Activated CD4-positive, alpha-beta memory T cell treated with anti-CD3 and anti-CD28 coated beads for 36 hours (primary cell): Measurements from ENCODE around the gene MTG2. TPM values are rescaled to one million over a fixed set of nuclear protein-coding genes. Genes with fewer than 3 reads are reported as not detected.
A peak's percentile ranks its signal among the peaks of the same experiment; 100 is the strongest.

Source experiments
- CTCF ChIA-PET: fragments of 350-600 bp; sonication (Branson Sonifier 250); formaldehyde crosslinking; loops from one replicate; lab custom pipeline; 2021; ENCODE audit warnings: antibody characterized with exemption, inconsistent platforms; lab: Charles Lee
- POLR2A ChIA-PET: fragments of 350-600 bp; sonication (Branson Sonifier 250); formaldehyde crosslinking; loops from one replicate; lab custom pipeline; 2021; ENCODE audit warnings: antibody characterized with exemption; lab: Charles Lee
- DNase-seq: peaks from one replicate; pipeline ENCODE4 v3.0.0-alpha.2; 2020
- H3K27ac Mint-ChIP-seq: one replicate; pipeline ENCODE4 v1.8.0; 2021; ENCODE audit warnings: mixed read lengths
- H3K27me3 Mint-ChIP-seq: one replicate; pipeline ENCODE4 v1.8.0; 2021; ENCODE audit warnings: mixed read lengths
- H3K36me3 Mint-ChIP-seq: one replicate; pipeline ENCODE4 v1.8.0; 2021; ENCODE audit warnings: mixed read lengths
- H3K4me1 Mint-ChIP-seq: one replicate; pipeline ENCODE4 v1.8.0; 2021; ENCODE audit warnings: low read depth, mixed read lengths
- H3K4me3 Mint-ChIP-seq: one replicate; pipeline ENCODE4 v1.8.0; 2021; ENCODE audit warnings: mild to moderate bottlenecking, mixed read lengths
- H3K9me3 Mint-ChIP-seq: one replicate; pipeline ENCODE4 v1.8.0; 2021; ENCODE audit warnings: mixed read lengths
- intact Hi-C: fragments of 100-400 bp; cut with micrococcal nuclease; formaldehyde crosslinking; loops from one replicate; pipeline ENCODE4 v1.15.1; 2023
- total RNA-seq, 2 experiments: library from RNA; stranded (reverse); gene quantifications; one replicate each; pipeline ENCODE4 v1.2.3, GENCODE V29; 2021

MTG2 gene
- total RNA-seq, 2 experiments from 2014 or later, result 31.4 to 32.5 TPM

DNA sequence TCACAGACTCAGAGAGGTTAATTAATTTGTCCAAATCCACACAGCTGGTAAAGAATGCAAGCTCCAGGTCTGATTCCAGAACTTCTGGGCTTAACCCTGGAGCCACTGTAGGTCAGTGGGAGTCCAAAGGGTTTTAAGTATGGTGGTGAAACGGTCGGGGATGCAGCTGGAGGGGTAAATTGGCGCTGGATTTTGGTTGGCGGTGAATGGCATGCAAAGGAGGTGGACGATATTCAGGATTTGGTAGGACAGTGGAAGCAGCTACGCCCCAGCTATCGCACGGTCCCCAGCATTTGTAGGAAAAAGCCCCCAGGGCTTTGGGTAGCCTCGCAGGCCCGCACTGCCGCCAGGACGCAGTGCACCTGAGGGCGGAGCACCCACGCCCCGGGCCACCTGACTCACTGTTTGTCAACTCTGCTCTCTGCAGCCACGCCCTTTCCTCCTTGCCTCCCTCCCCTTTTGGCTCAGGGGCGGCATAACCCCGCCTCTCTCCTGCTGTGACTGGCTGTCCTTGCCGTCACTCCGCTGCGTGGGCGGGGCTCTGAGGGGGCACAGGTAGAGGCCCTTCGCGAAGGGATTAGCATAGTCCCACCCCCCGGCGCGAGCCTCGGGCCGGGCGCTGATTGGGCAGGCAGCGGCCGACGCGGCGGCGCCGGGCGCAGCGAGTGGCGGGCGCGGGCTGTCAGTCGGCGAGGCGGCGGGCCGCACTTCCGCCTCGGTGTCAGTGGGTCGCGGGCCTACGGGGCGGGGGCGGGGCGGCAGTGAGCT, 55.2 kb downstream of the MTG2 start, which contains the start of gene OSBPL2:
Gene OSBPL2 (plus strand): TSS at position 721 of the 768 bp plus-strand sequence. CDS start 17,664 bp downstream, outside the sequence.
- H3K4me3 Mint-ChIP-seq, result peak within 1 kb of the TSS; percentile 78
- H3K27me3 Mint-ChIP-seq, result no peaks in the 10 kb centered on the region
- no peaks in the 10 kb centered on the region for H3K36me3 Mint-ChIP-seq
- peaks cover 37% of the 10 kb centered on the region for H3K4me1 Mint-ChIP-seq
- peak within 1 kb of the TSS; percentile 80 for H3K27ac Mint-ChIP-seq
- POLR2A ChIA-PET, result interaction anchor here (1.1 kb wide), 1 partner anchor 9 kb away, joined by 3 read pairs; no protein-coding TSS in a partner anchor
- peaks cover 4% of the 10 kb centered on the region for H3K9me3 Mint-ChIP-seq
- intact Hi-C loops, result loop anchor here (1.0 to 10.0 kb wide), 5 partner anchors 56 to 173 kb away; partner anchors contain the start of genes ADRM1, PSMA7, RPS21 and SS18L1
- peak; percentile 100 for DNase-seq
- CTCF ChIA-PET, result interaction anchor here (0.5 to 1.3 kb wide), 2 partner anchors 64 to 225 kb away, joined by 3 to 4 read pairs; partner anchors contain the start of gene ADRM1

GRCh38 chr20:62238569-62239277, 55.9 kb downstream of the MTG2 start:
- POLR2A ChIA-PET, result interaction anchor here (1.1 kb wide), 1 partner anchor 8 kb away, joined by 3 read pairs; no protein-coding TSS in a partner anchor

GRCh38 chr20:62239278-62239879, 56.6 kb downstream of the MTG2 start:
- POLR2A ChIA-PET, result no interaction called here
- peak overlapping the region; percentile 33 for H3K27ac Mint-ChIP-seq
- peaks cover 38% of the 10 kb centered on the region for H3K4me1 Mint-ChIP-seq
- intact Hi-C loops, result loop anchor here (5.0 to 10.0 kb wide), 2 partner anchors 148 to 175 kb away; partner anchors contain the start of genes RPS21 and TAF4
- CTCF ChIA-PET, result no interaction called here
- no peak for DNase-seq
- no peaks in the 10 kb centered on the region for H3K9me3 Mint-ChIP-seq
- H3K36me3 Mint-ChIP-seq, result no peaks in the 10 kb centered on the region
- peak overlapping the region; percentile 78 for H3K4me3 Mint-ChIP-seq
- no peaks in the 10 kb centered on the region for H3K27me3 Mint-ChIP-seq

More at GRCh38 chr20:62238569-62239277, 55.9 kb downstream of the MTG2 start:
- DNase-seq, result peak; percentile 20
- H3K4me3 Mint-ChIP-seq, result peak overlapping the region; percentile 78
- peaks cover 37% of the 10 kb centered on the region for H3K4me1 Mint-ChIP-seq
- peaks cover 1% of the 10 kb centered on the region for H3K9me3 Mint-ChIP-seq
- H3K27me3 Mint-ChIP-seq, result no peaks in the 10 kb centered on the region
- CTCF ChIA-PET, result interaction anchor here (1.3 kb wide), 1 partner anchor 64 kb away, joined by 4 read pairs; the partner anchor contains the start of gene ADRM1
- intact Hi-C loops, result loop anchor here (1.0 to 10.0 kb wide), 5 partner anchors 56 to 174 kb away; partner anchors contain the start of genes ADRM1, PSMA7, RPS21 and SS18L1
- H3K36me3 Mint-ChIP-seq, result no peaks in the 10 kb centered on the region
- H3K27ac Mint-ChIP-seq, result peak overlapping the region; percentile 33

DNA sequence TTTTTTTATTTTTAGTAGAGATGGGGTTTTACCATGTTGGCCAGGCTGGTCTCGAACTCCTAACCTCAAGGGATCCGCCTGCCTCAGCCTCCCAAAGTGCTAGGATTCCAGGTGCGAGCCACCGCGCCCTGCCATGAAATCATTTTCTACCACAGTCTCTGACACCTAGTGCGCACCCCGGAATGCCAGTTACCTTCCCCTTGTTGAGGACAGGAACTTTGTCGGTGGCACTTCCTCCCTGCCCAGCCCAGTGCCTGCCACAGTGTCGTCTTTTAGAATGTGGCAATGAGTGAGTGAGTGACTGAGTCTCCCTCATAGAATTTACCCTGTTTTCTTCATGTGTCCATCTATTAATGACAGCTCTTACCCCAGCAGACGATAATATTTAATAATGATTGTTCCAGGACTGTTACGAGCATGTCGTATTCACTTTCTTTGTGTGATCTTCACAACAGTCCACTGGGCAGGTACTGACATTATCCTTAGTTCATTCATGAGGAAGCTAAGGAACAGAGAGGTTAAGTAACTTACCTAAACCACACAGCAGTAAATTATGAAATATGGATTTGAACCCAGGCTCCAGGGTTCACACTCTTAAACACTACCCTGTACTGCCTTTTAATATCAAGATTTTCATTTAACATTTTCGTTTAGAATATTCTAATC, 57.3 kb downstream of the MTG2 start:
- no peak overlapping the region for H3K27ac Mint-ChIP-seq
- DNase-seq, result no peak
- ChIA-PET CTCF (no interaction called here), POLR2A (no interaction called here)
- no peaks in the 10 kb centered on the region for H3K27me3 Mint-ChIP-seq
- intact Hi-C loops, result no loop called here
- H3K4me3 Mint-ChIP-seq, result peak overlapping the region; percentile 78
- no peaks in the 10 kb centered on the region for H3K9me3 Mint-ChIP-seq
- H3K36me3 Mint-ChIP-seq, result no peaks in the 10 kb centered on the region
- peaks cover 42% of the 10 kb centered on the region for H3K4me1 Mint-ChIP-seq

DNA sequence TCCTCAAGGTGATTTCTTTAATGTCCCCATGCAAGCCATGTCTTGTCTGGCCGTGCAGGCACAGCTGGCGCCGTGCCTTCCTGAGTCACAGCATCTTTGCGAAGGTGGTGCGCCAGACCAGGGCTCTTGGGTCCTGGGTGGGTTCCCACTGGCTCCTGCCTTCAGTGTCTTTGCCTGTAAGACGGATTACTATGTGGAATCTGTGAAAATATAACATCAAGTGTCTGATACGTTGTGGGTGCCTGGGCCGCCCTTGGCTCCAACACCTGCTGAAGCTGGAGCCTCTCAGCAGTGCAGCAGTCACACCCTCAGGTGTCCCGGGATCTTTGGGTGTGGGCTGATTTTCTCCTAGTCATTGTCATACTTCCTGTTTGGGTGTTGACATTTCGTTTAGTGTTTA, 58.7 kb downstream of the MTG2 start:
- no peaks in the 10 kb centered on the region for H3K36me3 Mint-ChIP-seq
- H3K9me3 Mint-ChIP-seq, result no peaks in the 10 kb centered on the region
- no peaks in the 10 kb centered on the region for H3K27me3 Mint-ChIP-seq
- peak overlapping the region; percentile 46 for H3K27ac Mint-ChIP-seq
- CTCF ChIA-PET, result no interaction called here
- intact Hi-C loops, result no loop called here
- H3K4me3 Mint-ChIP-seq, result no peak overlapping the region
- H3K4me1 Mint-ChIP-seq, result peaks cover 47% of the 10 kb centered on the region
- POLR2A ChIA-PET, result no interaction called here
- no peak for DNase-seq

DNA sequence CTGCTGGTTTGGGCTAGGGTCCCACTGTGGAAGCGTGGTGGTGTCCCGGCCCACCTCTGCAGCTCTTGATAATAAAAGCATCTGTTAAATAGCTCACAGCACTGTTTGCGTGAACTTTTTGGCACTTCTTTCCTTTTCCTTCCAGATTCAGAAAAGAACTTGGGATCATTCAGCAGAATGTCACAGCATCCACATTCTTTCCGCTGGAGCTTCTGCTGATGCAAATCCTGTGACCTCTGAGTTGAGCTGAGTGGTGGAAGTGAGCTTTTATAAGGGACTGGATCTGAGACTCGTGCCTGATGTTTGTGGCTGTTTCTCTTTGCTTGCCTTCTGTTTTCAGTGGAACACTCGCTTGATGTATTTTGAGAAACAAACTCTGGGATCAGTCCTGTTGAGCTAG, 59.3 kb downstream of the MTG2 start:
- Mint-ChIP-seq H3K9me3 (no peaks in the 10 kb centered on the region), H3K4me1 (peaks cover 49% of the 10 kb centered on the region), H3K4me3 (no peak overlapping the region), H3K27me3 (no peaks in the 10 kb centered on the region), H3K36me3 (no peaks in the 10 kb centered on the region), H3K27ac (no peak overlapping the region)
- POLR2A ChIA-PET, result no interaction called here
- intact Hi-C loops, result no loop called here
- DNase-seq, result no peak
- CTCF ChIA-PET, result no interaction called here

DNA sequence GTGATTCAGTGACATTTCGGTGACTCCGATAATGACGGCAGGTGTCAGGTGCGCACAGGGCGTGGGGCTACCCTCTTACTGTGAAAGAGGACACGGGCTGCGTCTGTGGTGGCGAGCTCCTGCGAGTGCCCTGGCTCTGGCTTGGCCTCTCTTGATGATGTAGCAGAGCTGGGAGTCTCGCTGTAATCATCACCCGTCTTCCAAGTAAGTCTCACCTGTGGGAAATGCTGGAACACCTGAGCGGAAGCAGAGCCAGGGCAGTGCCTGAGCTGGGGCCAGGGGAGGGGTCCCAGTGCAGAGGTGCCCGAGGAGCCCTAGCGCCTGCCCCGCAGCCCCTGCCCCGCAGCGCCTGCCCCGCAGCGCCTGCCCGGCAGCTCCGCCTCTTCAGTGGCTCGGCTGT, 60.3 kb downstream of the MTG2 start:
- DNase-seq, result no peak
- no peaks in the 10 kb centered on the region for H3K27me3 Mint-ChIP-seq
- no peak overlapping the region for H3K4me3 Mint-ChIP-seq
- intact Hi-C loops, result no loop called here
- no peak overlapping the region for H3K27ac Mint-ChIP-seq
- no peaks in the 10 kb centered on the region for H3K9me3 Mint-ChIP-seq
- H3K4me1 Mint-ChIP-seq, result peaks cover 45% of the 10 kb centered on the region
- ChIA-PET CTCF (no interaction called here), POLR2A (no interaction called here)
- H3K36me3 Mint-ChIP-seq, result no peaks in the 10 kb centered on the region

DNA sequence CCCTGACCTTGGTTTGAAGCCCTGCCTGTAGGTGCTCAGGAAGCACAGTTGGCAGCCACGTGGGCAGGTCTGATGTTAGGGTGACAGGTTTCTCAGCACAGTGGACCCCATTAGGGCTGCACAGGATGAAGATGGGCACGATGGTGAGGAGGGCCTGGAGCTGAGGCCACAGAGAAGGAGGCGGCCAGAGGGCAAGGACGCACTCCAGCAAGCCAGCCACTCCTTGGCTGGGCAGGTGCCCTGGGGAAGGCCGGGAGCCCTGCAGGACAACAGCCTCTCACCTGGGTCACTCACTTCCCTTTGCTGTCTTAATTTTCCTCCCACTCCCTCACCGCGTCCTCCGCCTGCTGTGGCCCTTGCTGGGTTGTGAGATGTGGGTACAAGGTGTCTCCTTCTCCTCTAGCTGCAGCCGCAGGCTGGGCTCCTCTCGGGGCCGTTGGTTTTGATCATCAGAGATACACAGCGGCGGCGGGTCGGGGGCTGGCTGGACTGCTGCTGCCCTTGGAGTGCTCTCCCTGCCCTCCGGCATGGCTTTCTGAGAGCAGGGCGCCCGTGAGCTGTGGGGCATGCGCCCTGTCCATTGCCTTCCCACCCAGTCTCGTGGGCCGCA, 61.2 kb downstream of the MTG2 start:
- Mint-ChIP-seq H3K4me1 (peaks cover 45% of the 10 kb centered on the region), H3K36me3 (no peaks in the 10 kb centered on the region), H3K27ac (no peak overlapping the region), H3K9me3 (no peaks in the 10 kb centered on the region), H3K4me3 (no peak overlapping the region), H3K27me3 (no peaks in the 10 kb centered on the region)
- POLR2A ChIA-PET, result no interaction called here
- CTCF ChIA-PET, result no interaction called here
- DNase-seq, result no peak
- intact Hi-C loops, result no loop called here

- intact Hi-C loops, result no loop called here
- POLR2A ChIA-PET, result no interaction called here
- H3K4me3 Mint-ChIP-seq, result no peak overlapping the region
- no peak for DNase-seq
- no peaks in the 10 kb centered on the region for H3K36me3 Mint-ChIP-seq
- H3K27me3 Mint-ChIP-seq, result no peaks in the 10 kb centered on the region
- no peaks in the 10 kb centered on the region for H3K9me3 Mint-ChIP-seq
- H3K4me1 Mint-ChIP-seq, result peaks cover 39% of the 10 kb centered on the region
- no peak overlapping the region for H3K27ac Mint-ChIP-seq
- CTCF ChIA-PET, result no interaction called here
These were observed 61.8 kb downstream of the MTG2 start for GRCh38 chr20:62244644-62245108.

DNA sequence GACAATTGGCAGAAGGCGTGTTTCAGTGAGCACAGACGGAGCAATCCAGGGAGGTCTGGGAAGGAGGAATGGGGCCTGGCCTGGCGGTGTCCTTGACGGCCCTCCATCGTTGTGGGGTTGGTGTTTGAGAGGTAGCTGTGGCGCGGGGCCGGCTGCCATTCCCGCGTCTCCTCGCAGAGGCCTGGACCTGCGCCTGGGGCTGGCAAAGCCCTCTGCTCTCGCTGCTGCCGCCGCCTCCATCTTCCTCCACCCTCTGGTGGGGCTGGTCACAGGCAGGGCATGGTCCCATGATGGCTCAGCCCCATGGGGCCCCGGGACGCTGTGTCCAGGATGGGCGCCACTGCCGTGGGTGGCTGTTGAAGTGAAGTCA, 63.1 kb downstream of the MTG2 start:
- Mint-ChIP-seq H3K9me3 (no peaks in the 10 kb centered on the region), H3K36me3 (no peaks in the 10 kb centered on the region), H3K27ac (no peak overlapping the region), H3K27me3 (no peaks in the 10 kb centered on the region), H3K4me3 (no peak overlapping the region), H3K4me1 (peaks cover 33% of the 10 kb centered on the region)
- intact Hi-C loops, result no loop called here
- CTCF ChIA-PET, result no interaction called here
- POLR2A ChIA-PET, result no interaction called here
- DNase-seq, result no peak

- Mint-ChIP-seq H3K27me3 (no peaks in the 10 kb centered on the region), H3K9me3 (no peaks in the 10 kb centered on the region), H3K36me3 (no peaks in the 10 kb centered on the region), H3K27ac (no peak overlapping the region), H3K4me1 (peaks cover 27% of the 10 kb centered on the region), H3K4me3 (no peak overlapping the region)
- POLR2A ChIA-PET, result interaction anchor here (0.7 kb wide), 1 partner anchor 8 kb away, joined by 3 read pairs; the partner anchor contains the start of gene OSBPL2
- intact Hi-C loops, result no loop called here
- no peak for DNase-seq
- CTCF ChIA-PET, result no interaction called here
These were observed 63.6 kb downstream of the MTG2 start for GRCh38 chr20:62246431-62246830.
